HG02763 (cell line): ENCODE data around the gene UQCC2.

ENCODE experiments used
- ATAC-seq: cut with Tn5 transposase; IDR thresholded peaks from one replicate; pipeline ENCODE4 v1.9.1; 2021; ENCODE audit warnings: mild to moderate bottlenecking, moderate library complexity; ENCODE audit not compliant: unreplicated experiment

The UQCC2 gene

DNA sequence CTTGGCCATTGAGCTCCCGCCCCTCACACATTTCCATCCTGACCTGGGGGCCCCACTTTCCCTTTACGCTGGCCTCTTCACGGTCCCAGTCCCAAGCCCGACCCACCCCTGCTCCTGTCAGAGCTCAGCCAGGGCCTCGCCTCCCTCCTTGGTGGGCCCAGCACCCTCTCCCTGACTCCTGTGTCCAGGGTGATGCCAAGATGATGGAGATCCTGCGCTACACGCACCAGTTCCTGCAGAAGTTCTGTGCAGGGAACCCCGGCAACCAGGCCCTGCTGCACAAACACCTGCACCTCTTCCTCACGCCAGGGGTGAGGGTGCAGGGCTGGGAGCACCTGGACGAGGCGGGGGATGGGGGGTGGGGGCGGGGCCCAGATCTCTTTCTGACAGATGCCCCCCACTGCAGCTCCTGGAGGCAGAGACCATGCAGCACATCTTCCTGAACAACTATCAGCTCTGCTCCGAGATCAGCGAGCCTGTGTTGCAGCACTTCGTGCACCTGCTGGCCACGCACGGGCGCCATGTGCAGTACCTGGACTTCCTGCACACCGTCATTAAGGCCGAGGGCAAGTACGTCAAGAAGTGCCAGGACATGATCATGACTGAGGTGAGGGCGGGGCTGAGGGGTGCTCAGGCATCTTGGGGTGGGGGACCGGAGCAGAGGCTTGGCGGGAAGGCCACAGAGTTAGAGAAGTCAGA, 33.1 kb downstream of the UQCC2 start:
- no peak for ATAC-seq

DNA sequence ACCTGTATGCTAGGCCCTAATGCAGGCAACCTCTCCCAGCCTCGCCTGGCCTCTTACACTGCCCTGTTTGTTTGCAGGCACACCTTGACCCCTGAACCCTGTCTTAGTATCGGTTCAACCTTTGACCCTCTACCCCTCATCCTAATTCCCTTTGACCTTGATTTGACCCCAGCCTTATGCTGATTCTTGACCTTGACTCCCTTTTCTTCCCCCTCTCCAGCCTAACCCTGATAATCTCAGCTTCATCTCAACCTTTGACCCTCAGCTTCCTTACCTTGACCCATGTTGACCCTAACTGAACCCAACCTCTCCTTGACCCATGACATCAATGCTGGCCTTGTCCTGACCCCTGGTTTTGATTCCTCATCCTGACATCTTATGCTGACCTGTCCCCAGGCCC, 33.8 kb downstream of the UQCC2 start:
- ATAC-seq, result no peak

DNA sequence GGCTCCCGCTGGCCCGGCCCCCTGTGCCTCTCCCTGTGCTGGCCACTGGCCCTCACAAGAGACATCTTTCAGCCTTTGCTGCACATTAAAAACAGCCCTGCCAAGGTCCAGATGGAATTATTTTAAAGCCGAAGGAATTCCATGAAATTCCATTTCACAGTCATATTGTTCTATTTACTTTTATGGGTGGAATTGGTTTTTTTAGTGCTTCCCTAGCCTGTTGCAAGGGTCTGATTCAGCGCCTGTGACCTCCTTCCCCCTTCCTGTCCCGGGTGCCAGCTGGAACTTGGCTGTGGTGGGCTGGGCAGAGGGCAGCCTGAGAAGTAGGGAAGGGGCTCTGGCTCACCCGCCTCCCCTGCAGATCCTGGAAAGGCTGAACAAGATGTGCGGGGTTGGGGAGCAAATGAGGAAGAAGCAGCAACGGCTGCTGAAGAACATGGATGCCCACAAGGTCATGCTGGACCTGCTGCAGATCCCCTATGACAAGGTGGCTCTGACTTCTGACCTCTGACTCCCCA, 34.3 kb downstream of the UQCC2 start:
- no peak for ATAC-seq

DNA sequence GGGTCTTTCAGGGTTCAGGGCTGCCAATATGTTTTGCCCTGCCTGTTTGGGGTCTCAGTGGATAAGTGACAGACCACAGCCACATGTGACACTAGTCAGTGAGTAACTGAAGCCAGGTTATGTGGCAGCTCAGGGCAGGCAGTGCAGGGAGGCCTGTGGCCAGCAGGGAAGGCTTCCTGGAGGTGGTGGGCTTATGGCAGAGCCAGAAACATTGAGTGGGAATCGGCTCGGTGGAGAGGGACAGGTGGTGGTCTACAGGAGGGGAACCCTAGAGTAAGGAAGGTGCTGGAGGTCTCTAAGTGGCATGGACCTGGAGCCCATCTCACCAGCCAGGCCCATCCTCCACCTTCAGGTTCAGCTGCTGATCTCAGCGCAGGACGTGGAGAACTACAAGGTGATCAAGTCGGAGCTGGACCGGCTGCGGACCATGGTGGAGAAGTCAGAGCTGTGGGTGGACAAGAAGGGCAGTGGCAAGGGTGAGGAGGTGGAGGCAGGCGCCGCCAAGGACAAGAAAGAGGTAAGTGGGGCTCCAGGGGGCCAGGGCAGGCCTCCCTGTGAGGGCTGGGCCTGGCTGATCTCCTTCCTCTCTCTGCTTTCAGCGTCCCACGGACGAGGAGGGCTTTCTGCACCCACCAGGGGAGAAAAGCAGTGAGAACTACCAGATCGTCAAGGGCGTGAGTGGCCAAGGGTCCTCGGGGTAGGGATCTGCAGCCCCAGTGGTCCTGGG, 34.9 kb downstream of the UQCC2 start:
- no peak for ATAC-seq

DNA sequence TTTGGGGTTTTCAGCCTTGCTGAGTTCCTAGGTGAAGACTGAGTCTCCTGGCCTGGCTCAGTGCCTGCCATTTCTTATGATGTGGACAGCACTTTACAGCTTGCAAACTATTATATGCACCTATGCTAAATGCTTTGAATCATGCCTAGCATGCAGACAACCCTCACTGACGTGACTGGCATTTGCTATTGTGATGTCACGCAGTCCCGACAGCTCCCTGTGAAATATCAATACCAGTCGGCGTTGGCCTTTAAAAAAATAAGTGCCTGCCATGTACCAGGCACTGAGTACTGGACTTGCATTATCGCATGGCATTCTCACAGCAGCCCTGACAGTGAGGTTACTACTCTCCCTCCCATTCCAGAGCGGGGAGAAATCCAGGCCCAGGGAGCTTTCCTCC, 35.5 kb downstream of the UQCC2 start:
- no peak for ATAC-seq

DNA sequence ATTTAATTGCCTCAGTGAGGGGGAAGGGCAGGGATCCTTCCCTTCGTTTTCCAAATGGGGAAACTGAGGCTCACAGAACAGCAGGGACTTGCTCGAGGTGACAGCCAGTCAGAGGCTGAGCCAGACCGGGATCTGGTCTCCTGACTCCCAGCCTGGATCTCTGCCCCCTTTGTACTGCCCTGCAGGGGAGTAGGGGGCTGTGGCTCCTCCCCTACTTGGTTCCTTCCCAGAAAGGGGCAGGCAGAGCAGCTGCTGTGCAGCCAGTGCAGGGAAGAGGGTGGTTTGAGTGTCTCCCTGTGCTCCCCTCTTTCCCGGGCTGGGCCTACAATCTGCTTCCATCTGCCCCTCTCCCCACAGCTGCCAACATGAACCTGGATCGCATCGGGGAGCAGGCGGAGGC, 37.6 kb downstream of the UQCC2 start:
- ATAC-seq, result no peak

DNA sequence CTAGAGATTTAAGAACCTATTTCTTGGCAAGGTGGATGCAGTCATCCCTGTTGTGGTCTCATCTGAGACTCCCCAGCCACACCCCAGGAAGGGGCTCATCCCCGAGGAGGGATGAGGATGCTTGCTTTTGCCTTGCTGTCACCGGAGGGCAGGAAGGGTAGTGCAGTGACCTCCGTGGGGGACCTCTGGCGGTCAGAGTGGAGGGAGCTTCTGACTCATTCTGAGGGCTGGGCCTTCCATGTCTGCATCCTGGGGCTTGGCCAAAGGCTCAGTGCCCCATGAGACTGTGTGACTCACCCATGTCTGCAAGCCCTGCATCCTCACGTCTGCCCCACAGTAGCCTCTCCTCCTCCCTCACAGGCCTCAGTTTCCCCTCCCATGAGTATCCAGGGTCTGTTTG, 38.7 kb downstream of the UQCC2 start:
- no peak for ATAC-seq

DNA sequence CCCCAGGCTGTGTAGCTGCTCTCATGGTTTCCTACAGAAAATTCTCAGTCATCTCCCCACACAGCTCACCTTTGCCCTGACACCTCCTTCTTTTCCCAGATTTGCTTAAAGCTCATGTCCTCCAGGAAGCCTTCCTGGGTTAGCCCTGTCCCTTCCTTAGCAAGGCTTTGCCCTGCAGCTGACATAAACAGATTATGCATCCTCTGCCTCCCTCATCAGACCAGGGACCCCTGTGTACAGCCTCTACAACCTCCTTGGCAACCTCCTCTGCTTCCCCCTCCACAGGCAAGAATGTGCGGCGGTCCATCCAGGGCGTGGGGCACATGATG, 39.8 kb downstream of the UQCC2 start:
- ATAC-seq, result no peak

DNA sequence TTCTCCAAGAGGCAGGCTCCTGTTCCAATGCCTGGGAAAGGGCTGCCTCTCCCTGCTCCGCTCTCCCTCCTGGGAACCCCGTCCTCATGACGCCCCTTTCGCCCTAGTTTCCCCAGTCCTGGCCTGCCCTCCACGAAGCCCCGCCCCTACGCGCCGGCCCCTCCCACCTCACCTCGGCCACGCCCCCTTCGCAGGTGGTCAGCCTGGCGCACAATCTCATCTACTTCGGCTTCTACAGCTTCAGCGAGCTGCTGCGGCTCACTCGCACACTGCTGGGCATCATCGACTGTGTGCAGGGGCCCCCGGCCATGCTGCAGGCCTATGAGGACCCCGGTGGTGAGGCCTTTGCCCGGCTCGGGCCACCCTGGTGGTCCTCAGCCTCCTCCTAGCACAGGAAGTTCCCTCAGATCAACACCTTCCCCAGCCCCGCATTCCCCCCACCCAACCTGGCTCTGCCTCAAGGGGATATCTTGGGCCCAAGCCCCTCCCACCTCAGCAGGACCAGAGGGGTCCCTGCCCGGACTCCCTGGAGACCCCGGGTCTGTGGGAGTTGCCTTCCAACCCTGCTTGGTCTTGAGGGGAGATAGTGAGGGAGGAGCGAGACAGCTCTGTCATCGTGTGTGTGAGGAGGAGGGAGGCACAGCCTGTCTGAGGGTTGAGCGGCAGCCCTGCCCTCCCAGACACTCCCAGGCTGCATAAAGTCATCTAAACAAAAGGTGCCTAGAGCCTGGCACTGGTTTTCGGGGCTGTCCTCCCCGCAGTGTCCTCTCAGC, 40.3 kb downstream of the UQCC2 start:
- no peak for ATAC-seq

DNA sequence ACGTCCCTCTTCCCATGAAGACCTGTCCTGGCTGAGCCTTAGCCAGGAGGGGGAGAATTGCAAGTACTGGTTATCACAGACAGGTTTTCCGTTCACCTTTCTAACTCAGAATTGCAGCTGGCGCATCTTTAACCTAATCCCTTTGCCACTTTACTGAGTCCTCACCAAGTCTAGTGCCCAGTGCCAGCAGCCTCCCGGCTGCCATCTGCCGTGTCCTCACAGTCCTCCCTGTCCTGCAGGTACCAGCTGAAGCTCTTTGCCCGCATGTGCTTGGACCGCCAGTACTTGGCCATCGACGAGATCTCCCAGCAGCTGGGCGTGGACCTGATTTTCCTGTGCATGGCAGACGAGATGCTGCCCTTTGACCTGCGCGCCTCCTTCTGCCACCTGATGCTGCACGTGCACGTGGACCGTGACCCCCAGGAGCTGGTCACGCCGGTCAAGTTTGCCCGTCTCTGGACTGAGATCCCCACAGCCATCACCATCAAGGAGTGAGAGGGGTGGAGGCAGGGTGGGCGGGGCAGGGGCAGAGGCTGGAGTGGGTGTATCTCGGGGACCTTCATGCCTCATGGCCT, 41.3 kb downstream of the UQCC2 start:
- ATAC-seq, result no peak

DNA sequence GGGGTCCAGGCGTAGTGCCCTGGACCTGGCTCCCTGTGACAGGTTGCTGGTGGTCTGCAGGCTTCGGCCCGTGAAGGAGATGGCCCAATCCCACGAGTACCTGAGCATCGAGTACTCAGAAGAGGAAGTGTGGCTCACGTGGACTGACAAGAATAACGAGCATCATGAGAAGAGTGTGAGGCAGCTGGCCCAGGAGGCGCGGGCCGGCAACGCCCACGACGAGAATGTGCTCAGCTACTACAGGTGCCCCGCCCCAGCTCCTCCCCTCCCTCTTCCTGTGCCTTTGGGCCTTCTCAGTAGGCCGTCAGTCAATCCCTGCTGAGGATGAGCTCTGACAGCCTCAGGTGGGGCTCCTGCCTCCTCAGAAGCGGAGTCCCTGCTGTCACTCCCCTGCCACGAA, 42.6 kb downstream of the UQCC2 start:
- ATAC-seq, result no peak

DNA sequence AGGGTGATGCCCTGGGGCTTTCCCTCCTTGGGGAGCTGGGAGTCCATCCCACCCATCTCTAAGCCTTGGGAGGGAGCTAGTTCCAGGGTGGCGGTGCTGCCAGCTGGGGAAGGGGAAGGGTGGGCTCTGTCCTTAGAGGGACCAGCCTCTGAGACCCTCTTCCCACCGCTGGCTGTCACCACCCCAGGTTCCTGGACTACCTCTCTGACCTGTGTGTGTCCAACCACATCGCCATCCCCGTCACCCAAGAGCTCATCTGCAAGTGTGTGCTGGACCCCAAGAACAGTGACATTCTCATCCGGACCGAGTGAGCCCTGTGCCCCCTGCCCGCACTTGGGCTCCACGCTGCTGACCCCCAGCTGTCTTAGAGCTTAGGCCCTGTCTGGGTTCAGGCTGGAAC, 43.2 kb downstream of the UQCC2 start:
- no peak for ATAC-seq

DNA sequence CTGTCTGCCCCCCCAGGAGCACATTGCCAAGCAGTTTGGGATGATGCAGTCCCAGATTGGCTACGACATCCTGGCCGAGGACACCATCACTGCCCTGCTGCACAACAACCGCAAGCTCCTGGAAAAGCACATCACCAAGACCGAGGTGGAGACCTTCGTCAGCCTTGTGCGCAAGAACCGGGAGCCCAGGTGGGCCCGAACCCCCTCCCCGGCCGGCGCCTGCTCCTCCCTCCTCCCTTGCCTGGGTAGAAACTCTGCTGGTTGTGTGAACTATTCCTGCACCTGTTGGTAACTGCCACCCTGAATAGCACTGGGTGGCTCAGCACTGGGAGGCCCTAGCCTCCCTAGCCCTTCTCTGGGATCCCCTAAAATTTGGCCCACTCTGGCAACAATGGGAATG, 43.7 kb downstream of the UQCC2 start:
- no peak for ATAC-seq

DNA sequence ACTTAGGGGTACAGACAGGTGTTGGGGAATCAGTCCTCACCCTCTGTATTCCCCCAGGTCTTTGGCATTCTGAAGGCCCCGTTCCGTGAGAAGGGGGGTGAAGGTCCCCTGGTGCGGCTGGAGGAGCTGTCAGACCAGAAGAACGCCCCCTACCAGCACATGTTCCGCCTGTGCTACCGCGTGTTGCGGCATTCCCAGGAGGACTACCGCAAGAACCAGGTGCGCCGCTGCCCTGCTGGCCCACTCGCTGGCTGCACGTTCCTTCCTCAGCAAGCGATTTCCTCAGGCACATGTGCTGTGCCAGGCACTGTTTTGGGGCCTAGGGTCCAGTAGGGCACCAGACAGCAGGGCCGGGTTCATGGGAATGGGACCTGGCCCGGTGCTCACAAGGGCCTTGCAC, 44.4 kb downstream of the UQCC2 start:
- no peak for ATAC-seq

DNA sequence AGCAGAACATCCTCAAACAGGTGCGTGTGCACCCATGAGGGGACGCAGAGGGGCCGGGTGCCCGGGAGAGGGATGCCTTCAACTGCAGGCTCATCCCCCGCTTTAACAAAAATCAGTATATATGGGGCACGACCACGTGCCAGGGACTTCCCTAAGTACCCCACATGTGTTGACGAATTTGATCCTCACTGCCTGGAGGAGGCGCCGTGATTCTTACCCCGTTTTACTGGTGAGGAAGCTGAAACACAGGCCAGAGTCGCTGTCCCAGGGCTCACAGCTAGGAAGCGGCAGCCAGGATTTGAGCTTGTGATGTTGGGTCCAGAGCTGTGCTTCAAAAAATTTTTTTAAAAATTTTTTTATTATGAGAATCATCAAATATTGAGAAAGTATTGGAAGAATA, 45.5 kb downstream of the UQCC2 start:
- no peak for ATAC-seq

DNA sequence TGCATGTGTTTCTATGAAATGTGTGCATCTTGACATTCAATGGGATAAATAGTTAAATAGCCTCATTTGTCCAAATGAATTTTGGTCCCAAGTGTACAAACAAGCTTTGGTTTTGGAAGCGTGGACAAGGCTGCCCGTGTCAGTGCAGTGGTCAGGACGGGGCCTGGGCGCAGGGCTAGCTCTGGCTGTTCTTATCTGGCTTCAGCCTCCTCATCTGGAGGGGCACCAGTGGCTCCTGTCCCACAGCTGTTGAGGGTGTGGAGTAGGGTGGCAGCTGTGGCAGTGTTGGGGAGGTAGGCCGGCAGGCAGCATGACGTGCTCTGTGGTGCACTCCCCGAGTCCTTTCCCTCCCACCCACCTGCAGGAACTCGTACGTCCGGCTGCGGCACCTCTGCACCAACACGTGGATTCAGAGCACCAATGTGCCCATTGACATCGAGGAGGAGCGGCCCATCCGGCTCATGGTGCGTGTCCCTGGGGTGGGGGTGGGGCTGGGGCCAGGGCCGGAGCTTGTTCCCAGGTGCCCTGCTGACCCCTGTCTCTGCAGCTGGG, 46.9 kb downstream of the UQCC2 start:
- ATAC-seq, result no peak

DNA sequence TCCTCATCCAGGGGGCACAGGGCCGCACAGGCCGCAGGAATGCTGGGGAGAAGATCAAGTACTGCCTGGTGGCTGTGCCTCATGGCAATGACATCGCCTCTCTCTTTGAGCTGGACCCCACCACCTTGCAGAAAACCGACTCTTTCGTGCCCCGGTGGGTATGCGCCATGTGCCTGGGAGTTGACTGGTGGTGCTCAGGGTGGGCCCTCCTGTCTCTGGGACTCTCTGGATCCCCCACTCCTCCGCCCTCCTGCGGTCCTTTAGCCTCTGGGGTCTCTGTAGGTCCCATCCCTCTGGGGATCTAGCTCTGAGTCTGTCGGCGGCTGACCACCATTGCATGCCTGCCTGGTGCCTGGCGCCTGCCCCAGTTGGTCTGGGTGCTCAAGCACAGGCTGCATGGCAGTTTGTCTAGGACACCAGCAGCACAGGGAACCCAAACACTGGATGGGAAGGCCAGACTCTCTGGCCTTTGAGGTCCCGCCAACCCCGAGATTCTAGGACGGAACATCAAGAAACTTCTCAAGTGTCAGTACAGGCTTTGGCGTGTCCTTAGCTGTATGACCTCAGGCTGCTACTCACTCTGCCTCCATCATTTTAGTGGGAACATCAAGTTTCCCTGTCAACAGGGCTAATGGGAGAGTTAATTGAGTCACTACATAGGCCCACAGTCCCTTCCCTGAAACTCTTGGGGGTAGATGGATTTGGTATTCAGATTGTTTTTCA, 47.6 kb downstream of the UQCC2 start:
- no peak for ATAC-seq

DNA sequence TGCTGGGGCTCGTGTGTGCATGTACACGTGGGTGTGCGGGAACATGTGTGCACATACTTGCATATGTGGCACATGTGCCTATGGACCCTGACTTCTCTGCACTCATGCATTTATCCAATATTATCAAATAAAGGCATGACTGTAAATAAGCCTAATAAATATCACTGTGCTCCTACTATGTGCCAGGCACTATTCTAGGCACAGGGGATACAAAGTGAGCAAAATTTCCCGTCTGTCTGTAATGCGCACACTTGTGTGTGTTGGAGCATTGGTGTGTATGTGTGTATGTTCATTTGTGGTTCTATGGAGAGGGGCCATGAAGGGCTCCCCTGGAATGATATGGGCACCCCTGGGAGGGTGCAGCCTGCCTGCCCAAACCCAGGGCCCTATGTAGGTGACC, 48.5 kb downstream of the UQCC2 start:
- no peak for ATAC-seq

DNA sequence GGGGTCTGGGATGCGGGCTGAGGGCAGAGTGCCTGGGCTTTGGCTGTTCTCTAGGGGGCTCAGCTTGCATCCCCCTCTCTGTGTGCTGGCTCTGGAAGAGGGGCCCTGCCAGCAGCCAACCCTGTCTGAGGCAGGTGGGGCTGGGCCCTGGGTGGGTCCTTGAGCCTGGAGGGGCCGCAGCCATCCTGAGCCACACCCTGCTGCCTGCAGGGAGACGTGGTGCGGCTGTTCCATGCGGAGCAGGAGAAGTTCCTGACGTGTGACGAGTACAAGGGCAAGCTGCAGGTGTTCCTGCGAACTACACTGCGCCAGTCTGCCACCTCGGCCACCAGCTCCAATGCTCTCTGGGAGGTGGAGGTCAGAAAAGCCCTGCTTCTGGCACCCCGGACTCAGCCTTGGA, 49.2 kb downstream of the UQCC2 start:
- no peak for ATAC-seq

DNA sequence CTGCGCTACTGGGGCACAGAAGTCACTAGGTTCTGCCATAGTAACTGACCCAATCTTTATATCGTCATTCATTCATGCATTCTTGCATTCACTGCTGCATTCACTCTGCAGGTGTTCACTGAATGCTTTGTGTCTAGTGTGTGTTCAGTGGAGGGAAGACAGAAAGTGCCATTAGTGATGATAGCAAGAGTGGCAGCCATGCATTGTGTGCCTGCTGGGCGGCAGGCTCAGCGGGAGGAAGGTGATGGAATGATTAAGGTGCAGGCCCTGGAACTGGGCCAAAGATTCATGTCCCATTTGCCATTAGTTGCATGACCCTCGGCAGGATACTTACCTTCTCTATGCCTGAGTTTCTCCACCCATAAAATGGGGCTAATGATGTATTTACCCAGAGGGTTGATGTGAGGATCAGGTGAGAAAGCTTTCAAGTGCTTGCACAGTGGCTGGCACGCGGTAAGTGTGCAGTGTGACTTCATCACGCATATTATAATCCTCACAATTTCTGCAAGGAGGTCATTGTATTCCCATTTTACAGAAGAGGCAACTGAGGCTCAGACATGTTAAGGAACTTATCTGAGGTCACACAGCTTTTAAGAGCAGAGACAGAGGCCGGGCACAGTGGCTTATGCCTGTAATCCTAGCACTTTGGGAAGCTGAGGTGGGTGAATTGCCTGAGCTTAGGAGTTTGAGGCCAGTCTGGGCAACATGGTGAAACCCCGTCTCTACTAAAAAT, 50.2 kb downstream of the UQCC2 start:
- ATAC-seq, result no peak
